Measurements from ENCODE around the gene CNTN5. TPM values are rescaled to one million over a fixed set of nuclear protein-coding genes. Genes with fewer than 3 reads are reported as not detected.

CNTN5 gene
- total RNA-seq, 1 donor from 2014 or later, result 0.36 TPM

DNA sequence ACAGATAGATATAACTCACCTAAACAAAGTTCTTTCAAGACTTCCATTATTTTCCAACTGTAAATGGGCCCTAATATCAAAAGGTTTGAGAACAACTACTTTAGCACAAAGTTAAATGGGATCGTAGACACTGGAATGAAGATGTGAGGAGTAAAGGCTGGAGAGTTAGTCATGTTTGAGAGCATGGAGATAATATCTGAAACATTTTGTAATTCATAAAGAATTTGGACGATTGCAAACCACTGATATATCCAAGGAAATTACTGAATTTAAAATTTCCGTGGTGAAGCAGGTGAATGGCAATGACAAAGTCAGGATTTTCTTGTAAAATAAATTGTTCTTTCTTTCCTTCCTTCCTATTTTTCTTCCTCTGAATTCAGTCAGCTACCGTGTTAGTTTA, 564.9 kb downstream of the CNTN5 start:
- no peak overlapping the region for H3K27ac ChIP-seq (replicated peaks)
- H3K9me3 ChIP-seq (replicated peaks), result peaks cover 4% of the 10 kb centered on the region
- H3K36me3 ChIP-seq, result no peaks in the 10 kb centered on the region
- intact Hi-C loops (cut with micrococcal nuclease), result no loop called here
- H3K4me3 ChIP-seq, result no peak overlapping the region
- H3K27me3 ChIP-seq (ENCODE audit: low read depth), result no peaks in the 10 kb centered on the region
- no peak for TF ChIP-seq CTCF (IDR thresholded peaks at IDR 0.05; ENCODE audit: borderline replicate concordance)
- no peak for DNase-seq
- no peaks in the 10 kb centered on the region for H3K4me1 ChIP-seq

GRCh38 chr11:99589771-99590170, 569.0 kb downstream of the CNTN5 start:
- H3K27ac ChIP-seq (replicated peaks), result no peak overlapping the region
- H3K27me3 ChIP-seq (ENCODE audit: low read depth), result no peaks in the 10 kb centered on the region
- H3K9me3 ChIP-seq (replicated peaks), result no peaks in the 10 kb centered on the region
- H3K4me1 ChIP-seq, result no peaks in the 10 kb centered on the region
- no peak for TF ChIP-seq CTCF (IDR thresholded peaks at IDR 0.05; ENCODE audit: borderline replicate concordance)
- intact Hi-C loops (cut with micrococcal nuclease), result no loop called here
- no peaks in the 10 kb centered on the region for H3K36me3 ChIP-seq
- H3K4me3 ChIP-seq, result no peak overlapping the region
- no peak for DNase-seq

DNA sequence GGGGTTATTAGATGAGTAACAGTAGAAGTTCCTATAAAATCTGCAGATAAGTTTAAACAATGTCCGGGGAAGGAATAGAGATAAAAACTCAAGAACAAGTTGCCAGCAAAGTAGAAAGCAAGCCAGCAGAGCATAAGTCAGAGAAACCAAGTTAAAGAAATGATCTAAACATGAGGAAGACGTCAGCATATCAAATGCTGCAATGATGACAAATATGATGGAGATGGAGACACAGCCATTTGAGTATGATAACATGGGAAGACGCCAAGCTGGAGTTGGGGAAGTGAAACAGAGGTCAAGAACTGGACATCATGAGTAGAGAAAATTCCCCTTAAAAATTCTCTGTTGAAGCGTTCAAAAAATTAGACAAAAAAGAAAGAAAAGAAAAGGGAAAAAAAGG, 571.5 kb downstream of the CNTN5 start:
- Histone ChIP-seq H3K4me1 (no peaks in the 10 kb centered on the region), H3K36me3 (no peaks in the 10 kb centered on the region), H3K27ac (replicated peaks) (no peak overlapping the region), H3K4me3 (no peak overlapping the region), H3K9me3 (replicated peaks) (no peaks in the 10 kb centered on the region), H3K27me3 (ENCODE audit: low read depth) (no peaks in the 10 kb centered on the region)
- no peak for TF ChIP-seq CTCF (IDR thresholded peaks at IDR 0.05; ENCODE audit: borderline replicate concordance)
- intact Hi-C loops (cut with micrococcal nuclease), result no loop called here
- DNase-seq, result no peak

GRCh38 chr11:99593197-99593596, 572.4 kb downstream of the CNTN5 start:
- Histone ChIP-seq H3K9me3 (replicated peaks) (no peaks in the 10 kb centered on the region), H3K36me3 (no peaks in the 10 kb centered on the region), H3K4me1 (no peaks in the 10 kb centered on the region), H3K27ac (replicated peaks) (no peak overlapping the region), H3K27me3 (ENCODE audit: low read depth) (no peaks in the 10 kb centered on the region), H3K4me3 (no peak overlapping the region)
- TF ChIP-seq CTCF (IDR thresholded peaks at IDR 0.05; ENCODE audit: borderline replicate concordance), result no peak
- no peak for DNase-seq
- intact Hi-C loops (cut with micrococcal nuclease), result no loop called here

GRCh38 chr11:99601179-99601578, 580.4 kb downstream of the CNTN5 start:
- H3K4me3 ChIP-seq, result no peak overlapping the region
- no peaks in the 10 kb centered on the region for H3K36me3 ChIP-seq
- no peaks in the 10 kb centered on the region for H3K4me1 ChIP-seq
- no peaks in the 10 kb centered on the region for H3K9me3 ChIP-seq (replicated peaks)
- TF ChIP-seq CTCF (IDR thresholded peaks at IDR 0.05; ENCODE audit: borderline replicate concordance), result no peak
- no peaks in the 10 kb centered on the region for H3K27me3 ChIP-seq (ENCODE audit: low read depth)
- no peak for DNase-seq
- H3K27ac ChIP-seq (replicated peaks), result no peak overlapping the region
- intact Hi-C loops (cut with micrococcal nuclease), result no loop called here

DNA sequence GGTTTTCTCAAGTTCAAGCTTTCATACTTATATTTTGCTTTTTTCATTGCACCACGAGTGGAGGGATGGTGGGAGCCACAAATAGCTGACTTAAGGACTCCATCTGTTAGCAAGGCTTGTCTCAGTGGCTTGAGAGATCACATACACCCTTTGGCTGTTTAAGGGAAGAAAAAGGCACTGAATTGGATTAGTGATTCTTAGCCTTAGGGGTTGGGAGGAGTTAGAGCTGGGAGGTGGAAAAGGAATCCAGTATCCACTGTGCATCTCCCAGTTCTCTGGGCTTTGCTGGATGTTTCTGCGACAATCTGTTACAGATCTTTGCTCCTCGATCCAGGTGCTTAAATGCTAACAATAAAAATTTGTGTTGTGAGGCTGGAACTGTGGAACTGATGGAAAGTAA, 593.6 kb downstream of the CNTN5 start:
- intact Hi-C loops (cut with micrococcal nuclease), result no loop called here
- H3K27me3 ChIP-seq (ENCODE audit: low read depth), result no peaks in the 10 kb centered on the region

More for the DNA sequence above, 593.6 kb downstream of the CNTN5 start:
- no peak for DNase-seq
- no peaks in the 10 kb centered on the region for H3K9me3 ChIP-seq (replicated peaks)
- H3K36me3 ChIP-seq, result no peaks in the 10 kb centered on the region
- TF ChIP-seq CTCF (IDR thresholded peaks at IDR 0.05; ENCODE audit: borderline replicate concordance), result no peak
- H3K4me1 ChIP-seq, result no peaks in the 10 kb centered on the region
- H3K4me3 ChIP-seq, result no peak overlapping the region
- H3K27ac ChIP-seq (replicated peaks), result no peak overlapping the region
